AG20443 (cell line): ENCODE data around the gene PPP1R10.
A peak's percentile ranks its signal among the peaks of the same experiment; 100 is the strongest.

Experiments used
- DNase-seq: peaks from one replicate; pipeline ENCODE4 v3.0.0; 2012; ENCODE audit warnings: low spot score, mixed read lengths

Gene PPP1R10

DNA sequence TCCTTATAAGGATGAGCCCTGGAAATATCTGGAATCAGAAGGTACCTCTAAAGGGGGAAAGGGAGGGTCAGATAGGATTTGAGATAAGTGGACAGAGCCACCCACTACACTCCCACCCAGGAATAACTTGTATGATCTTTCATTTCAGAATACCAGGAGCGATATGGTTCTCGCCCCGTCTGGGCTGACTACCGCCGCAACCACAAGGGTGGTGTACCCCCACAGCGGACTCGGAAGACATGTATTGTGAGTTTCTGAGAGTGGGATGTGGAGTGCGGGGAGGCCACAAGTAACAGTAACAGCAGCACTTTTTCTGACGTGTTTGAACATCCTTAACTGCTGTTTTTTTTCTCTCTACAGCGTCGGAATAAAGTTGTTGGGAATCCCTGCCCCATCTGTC is 2.5 kb upstream of the PPP1R10 start:
- DNase-seq: no peak

DNA sequence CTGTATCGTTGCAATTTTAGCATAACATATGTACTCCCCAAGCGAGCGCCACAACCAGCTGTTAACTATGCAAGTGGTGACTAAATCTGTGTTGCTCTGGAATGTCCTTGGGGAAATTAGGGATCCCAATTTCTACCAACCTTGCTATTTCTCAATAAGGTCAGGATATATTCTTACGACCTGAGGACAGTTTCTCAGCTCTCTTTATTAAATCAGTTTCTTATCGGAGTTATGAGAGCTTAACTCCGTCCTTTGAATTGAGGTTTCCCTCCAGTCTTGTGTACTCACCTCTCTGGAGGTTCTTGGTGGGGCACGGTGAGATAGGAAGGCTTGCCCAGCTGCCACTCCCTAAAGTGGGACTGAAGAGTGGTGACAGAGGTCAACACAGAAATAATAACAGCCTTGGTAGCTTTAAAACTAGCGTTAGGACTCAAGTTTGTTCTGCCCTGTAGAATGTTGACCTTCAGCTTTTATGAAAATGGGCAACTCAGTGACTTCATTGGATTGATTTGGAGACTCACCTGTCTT is 1.3 kb upstream of the PPP1R10 start:
- DNase-seq: no peak

DNA sequence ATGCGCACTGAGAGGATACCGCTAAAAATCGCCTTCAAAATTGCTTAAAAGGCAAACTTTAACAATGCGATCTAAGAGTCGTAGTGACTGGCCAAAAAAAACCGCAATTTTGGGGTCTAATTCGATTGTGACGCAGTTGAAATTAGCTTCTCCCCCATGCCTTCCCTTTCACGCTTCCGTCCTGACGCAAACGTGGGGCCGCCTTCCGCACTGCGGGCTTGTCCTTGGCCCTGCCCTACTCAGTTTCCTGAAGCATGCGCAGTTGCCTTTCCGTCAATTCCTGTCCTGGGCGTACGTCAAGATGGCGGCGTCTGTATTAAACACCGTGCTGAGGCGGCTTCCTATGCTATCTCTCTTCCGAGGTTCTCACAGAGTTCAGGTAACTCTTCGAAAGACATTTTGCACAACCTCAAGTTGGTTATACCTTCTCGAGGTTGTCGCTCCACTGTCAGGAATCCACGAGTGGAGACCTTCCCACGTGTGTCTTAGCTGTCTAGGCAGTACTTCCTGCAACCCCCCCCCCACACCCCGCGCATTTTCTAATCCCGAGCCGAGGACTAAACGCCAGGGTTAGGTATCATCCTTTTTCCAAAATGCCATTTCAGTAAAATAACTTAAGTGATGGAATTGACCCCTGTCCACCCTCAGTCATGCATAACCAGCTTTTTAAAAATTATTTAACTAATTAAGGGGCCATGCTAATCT is 674 bp upstream of the PPP1R10 start, which contains the start of gene MRPS18B:
MRPS18B (plus strand) TSS at position 276 of the 705 bp plus-strand sequence; CDS start at position 302, 26 bp downstream.
- DNase-seq: peak; percentile 96

DNA sequence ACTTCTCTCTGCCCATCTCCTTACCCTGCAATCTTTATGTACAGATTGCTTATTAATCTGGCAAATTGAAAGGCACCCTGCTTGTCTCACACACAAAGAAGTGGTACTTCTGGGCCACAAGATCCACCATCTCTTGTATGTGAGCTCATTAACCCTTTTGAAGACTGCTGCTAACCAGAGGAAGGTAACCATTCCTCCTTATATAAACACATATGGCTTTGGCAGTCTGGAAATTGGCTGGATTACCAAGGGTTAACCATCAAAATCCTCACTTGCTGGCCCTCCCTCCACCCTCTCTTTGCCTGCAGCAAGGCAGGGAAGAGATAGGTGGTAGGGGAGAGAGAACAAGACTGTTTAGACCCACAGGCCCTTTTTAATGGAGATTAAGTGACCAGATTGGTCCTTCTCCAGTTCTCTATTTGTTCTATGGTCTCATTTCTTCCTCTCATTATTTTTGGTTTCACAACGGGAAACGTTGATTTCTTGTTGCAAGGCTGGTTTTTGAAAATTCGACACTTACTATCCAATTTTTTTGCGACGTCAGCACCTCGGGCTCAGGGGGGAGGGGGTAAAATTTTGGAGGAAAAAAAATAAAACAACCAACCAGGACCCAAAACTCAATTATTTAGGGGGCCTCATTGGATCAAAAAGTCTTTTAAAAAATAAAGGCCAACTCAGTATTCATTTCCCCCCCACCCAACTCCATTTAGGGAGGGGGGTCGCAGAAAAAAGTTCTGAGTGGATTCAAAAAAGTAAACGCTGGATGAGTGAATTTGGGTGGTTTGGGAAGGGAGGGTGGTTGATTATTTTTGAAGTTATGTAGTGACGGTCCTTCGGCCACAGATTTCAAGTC is 859 bp downstream of the PPP1R10 start:
- no peak for DNase-seq

DNA sequence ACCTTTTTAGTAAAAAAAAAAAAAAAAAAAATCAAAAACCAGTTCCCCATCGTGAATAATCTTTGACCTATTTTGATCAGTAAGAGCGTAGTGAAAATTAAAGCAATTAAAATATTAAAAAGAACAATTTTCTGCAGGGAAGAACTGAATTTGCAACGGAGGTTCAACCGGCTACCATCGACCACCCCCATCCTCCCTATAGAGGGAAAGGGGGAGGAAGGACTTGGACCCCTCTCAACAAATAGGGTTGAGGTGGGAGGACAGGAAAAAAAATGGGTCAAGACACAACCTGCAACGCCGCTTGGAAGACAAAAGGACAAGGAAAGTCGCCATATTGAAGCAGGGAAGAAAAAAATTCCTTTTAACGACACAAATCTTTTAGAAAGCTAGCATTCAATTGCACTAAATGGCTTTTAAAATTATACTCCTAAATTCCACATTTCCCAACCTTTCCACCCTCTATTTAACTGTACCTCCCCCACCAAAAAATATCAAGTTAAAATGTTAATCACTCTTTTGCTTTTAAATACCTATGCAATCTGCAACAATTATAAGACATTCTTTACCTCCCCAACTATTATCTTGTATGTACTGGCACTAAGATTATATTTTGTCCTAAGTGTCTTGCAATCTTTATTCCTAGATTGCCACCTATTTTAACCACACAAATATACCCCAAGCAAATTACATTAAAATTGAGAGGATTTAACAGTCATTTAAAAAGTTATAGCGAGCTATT is 1.7 kb downstream of the PPP1R10 start:
- DNase-seq: no peak

DNA sequence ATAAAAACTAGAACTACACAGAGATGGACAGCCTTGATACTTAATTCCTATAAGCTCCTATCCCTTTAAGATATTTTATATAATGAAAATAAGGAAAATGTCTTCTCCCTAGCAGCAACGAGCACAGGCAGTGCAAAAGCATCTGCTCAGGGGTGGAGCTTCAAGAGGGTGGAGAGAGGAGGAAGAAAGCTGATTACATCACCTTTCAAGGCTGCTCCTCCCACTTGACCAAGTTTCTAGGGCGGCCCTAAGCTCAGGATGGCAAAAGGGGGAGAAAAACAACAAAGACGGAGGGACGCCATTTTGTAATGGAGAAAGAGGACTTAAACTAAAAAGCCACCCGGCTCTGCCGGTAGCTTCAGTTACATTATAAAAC is 2.2 kb downstream of the PPP1R10 start:
- peak; percentile 91 for DNase-seq

DNA sequence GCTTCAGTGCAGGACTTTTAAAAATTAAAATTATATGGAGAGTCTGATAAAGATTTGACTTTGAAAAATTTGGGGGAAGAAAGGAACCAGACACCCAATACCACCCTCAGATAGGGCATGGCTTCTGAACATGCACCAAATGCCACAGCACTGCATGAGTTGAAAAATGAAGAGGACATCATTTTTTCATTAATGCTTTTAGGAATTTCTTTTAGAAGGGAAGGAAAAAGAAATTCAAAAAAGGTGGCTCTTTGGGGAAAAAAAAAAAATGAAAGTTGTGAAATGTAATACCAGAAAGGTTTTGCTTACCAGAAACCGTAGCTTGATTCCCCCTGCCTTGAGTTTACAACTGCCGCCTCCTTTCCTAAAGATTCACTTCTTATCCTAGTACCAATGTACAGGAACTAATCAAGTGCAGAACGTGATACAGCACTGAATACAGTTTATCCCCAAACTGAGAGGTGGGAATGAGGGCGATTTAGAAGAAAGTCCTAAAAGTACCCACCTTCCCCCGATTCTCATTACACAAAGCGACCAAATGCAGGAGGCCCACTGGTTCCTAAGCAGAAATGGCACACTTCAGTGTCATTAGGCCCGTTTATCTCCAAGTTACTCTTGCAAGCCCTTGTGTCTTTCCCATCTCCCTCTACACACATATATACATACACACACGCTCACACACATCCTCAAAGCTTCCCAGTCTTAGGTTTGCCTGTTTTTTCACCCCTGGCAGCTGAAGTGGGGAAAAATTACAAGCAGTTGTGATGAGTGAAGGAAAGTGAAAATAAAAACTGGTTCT is 2.8 kb downstream of the PPP1R10 start:
- DNase-seq: no peak

DNA sequence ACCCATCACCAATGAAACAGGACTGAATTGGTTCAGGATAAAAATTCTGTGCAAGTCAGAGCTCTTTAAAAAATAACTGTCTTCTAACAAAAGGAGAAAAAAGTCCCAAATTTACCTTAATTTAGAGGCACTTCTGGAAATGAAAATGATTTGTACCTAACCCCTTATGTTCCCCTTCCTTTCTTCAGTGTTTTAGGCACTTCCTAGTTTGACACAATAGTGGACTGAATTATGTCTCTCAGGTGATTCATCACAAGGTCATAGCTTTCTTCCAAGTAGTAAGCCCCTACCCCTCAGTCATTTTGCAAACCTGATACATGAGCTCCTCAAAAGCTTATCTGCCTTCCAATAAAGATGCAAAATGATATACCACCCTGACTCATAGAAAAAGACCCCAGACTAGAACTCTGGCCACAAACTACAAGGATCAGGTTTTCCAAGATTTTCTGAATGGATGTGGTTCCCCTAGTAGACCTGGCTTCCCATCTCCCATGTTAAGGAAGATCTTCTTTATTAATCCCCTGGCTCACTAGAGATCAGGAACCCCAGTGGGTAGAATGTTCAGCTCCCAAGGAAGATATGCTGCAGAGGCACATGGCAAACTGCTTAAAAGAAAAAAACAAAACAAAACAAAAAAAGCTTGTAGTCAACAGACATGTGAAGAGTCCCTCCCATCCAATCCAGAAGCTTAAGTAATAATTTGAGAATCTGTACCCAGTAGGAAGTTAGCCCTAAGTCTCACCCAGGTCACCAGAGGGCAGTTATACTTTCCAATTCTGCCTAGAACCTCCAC is 3.6 kb downstream of the PPP1R10 start:
- DNase-seq: no peak

DNA sequence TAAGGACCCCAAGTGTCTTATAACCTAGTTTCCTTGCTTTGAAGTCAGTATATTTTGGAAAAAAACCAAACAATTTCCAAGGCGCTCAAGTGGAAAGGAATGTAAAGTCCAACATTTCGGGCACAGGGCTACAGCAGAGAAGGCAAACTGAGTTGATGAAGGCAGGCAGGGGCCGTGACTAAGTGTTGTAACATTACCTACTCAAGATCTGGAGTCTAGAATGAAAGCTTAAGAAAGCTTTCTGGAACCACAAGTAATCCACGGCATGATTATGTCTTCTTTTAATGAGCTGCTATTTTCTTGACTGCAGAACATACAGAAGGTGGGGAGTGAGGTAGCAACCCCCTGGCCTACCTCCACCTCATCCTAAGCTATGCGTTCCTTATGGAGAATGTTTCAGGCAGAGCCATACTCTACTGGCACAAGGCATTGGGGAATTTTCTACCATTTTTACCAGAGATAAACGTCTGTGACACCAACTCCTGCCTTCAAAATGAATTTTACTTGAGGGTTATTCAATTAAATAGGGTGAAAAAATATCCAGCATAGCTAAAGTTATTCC is 4.3 kb downstream of the PPP1R10 start:
- no peak for DNase-seq

DNA sequence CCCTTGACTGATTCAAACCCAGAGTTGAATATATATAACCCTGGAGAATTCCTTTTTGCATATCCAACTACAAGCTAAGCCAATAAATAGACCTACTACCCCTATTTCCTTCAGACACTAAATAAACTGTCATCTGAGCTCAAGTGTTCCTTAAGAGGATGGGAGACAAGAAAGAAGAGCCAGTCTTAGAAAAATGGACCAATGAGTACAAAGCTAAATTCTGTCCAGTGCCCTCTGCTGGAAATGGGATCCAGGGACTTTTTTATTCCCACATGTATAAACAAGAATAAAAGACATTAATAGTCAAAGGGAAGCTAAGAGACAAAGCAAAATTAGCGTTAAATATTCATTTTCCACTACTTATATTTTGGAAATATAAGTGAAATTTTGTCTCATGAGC is 4.8 kb downstream of the PPP1R10 start:
- DNase-seq: no peak

DNA sequence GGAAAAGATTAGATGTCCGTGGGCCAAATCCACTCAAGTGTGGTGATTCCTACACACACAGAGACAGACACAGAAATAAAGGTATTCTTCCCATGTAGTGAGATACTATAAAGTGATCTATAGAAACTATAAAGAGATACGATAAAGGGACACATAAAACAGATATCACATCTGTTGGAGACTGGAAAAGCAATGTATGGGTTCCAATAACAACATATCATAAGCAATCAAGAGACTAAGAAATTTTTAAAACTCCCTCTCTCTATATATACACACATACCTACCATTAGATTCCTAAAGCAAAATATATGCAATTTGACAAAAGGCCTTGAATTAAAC is 5.2 kb downstream of the PPP1R10 start:
- DNase-seq: no peak

DNA sequence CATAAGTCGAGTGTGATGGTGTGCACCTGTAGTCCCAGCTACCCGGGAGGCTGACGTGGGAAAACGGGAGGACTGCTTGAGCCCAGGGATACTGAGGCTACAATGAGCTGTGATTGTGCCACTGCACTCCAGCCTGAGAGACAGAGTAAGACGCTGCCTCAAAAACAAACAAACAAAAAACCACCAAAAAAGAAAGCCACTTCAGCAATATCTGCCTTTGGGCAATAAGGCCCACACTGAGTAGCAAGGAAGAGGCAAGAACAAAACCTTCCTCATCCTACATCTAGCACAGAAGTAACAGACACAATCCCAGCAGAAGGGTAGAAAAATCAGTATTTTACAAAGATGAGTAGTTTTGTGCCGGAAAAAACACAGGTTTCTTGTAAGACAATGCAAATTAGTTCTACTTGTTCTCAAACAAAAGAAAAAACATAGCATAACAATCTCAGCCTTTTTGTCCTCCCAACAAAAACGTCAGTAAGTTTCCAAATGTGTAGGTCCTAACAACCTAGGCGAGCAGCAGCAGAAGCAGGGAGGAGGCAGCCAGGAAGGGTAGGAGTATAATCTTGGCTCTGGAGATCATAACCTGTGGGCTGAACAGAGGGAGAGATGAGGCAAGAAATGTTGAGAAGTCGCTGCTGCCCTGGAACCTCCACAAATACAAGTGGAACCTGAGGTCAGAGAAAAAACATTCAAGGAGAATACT is 5.7 kb downstream of the PPP1R10 start:
- DNase-seq: no peak

DNA sequence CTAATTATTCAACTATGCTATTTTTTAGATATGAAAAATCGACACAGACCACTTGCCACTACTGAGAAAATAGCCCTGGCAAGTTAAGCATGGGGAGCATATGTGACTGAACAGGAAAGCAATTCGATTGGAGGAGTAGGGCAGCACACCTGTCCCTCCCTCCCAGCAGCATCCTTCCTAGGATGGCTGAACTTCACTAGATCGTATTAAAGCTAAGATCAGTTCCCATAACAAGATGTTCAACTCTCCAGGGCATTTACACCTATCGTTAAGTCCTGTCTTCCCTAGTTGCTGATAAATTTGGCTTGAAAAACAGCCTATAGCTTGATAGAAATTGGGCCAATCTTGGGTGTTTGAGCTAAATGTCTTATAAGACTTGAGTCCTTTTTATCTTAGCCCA is 7.0 kb downstream of the PPP1R10 start:
- no peak for DNase-seq

DNA sequence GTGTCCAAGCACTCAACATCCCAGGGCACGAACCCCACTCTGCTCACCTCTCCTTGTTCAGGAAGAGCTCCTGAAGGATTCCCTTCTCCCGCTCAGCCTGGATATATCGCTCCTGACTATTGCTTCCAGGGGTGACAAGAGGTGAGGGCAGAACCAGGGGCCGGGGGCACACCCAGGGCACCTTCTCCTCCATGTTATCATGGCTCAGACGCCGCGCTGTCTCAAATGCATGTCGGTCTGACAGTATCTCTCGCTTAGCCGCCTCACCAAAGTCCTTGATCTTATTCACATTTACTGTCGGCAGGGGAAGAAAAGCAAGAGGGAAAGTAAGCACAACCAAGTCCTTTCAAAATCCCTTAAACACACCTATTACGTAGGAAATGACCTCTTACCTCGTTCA is 13.1 kb downstream of the PPP1R10 start:
- DNase-seq: no peak

DNA sequence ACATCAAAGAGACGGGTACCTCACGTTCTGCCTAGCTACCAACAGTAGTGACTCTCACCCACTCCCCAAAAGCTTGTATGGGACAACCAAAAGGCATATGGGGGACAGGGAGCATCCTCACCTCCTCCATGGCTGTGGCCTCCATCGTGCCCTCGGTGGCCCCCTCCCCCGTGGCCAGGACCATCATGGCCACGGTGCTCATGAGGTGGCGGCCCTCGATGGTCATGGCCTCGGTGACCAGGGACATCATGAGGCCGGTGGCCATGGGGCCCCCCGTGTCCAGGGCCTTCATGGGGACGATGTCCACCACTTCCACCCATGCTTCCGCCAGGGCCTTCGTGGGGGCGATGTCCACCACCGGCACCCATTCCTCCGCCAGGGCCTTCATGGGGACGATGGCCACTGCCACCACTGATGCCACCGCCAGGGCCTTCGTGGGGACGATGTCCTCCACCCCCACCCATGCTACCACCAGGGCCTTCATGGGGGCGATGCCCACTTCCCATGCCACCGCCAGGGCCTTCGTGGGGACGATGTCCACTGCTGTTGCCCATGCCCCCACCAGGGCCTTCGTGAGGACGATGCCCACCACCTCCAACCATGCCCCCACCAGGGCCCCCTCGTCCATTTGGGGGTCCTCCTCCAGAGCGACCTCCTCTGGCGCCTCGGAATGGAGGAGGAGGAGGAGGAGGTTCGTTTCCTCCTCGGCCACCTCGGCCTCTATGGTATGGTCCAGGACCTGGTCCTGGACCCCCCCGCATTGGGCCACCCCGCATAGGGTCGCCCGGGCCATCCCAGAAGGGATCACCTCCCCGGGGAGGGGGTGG is 15.0 kb downstream of the PPP1R10 start:
- DNase-seq: no peak

DNA sequence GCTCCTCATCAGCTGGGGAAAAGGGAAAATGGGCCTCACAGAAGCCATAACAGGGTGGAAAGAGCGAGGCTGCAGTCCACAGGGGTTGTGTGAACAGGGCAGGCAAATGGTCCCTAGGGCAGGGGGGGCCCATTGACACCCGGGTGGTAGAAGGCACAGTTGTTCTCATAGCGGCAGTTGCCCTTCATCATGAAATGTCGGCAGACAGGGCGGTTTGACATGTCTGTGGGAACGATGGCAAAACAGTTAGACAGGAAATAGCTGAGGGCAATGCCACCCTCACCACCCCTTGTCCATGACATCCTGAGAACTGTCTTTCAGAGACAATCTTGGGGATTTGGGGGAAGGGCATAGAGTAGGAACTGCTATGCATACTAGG is 15.6 kb downstream of the PPP1R10 start:
- no peak for DNase-seq

DNA sequence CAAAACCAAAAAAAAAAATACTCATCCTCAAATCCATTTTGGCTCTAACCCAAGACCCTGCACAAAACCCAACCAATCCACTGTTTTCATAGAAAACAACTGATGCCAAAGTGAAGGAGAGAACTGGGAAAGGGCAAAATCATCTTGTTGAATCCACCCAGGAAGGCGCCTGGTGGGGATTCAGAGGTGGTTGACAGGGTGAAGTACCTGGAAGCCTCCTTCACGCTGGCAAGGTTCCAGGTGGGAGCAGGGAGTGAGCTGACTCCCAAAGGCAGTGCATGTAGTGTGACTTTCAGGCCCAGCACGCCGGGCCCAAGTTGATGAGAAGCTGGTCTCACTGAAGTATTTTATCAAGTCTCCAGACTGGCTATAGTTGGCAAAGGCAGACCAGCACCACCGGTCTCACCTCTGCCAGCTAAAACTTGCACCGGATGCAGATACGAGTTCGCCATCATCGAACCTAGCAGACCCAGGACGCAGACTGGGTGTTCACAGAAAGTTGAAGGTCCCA is 16.5 kb downstream of the PPP1R10 start:
- no peak for DNase-seq

DNA sequence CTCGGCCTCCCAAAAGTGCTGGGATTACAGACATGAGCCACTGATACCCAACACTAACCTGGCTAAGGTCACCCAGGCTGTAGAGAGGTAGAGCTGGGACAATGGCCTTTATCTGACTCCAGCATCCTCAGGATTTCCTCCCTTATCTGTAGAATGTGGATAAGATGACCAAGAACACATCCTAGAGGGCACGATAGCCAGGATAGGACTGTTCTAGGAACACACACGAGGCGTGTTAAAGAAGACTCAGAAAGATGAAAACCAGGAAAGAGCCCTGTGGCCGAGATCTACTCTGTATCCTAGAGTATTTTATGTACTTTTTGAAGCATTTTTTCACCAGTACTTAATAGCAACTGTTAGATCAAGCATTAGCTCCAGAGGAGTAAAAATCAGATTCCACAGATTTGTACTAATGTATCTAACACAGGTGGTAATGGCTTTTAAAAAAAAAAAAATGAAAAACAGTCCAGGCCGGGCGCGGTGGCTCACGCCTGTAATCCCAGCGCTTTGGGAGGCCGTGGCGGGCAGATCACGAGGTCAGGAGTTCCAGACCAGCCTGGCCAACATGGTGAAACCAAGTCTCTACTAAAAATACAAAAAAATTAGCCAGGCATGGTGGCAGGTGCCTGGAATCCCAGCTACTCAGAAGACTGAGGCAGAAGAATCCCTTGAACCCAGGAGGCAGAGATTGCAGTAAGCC is 17.3 kb downstream of the PPP1R10 start:
- DNase-seq: no peak
